Measurements from ENCODE around the gene WBP2. TPM values are rescaled to one million over a fixed set of nuclear protein-coding genes. Genes with fewer than 3 reads are reported as not detected.

Gene WBP2
- total RNA-seq, 2 experiments from 2014 or later: 29.9 to 117 TPM

DNA sequence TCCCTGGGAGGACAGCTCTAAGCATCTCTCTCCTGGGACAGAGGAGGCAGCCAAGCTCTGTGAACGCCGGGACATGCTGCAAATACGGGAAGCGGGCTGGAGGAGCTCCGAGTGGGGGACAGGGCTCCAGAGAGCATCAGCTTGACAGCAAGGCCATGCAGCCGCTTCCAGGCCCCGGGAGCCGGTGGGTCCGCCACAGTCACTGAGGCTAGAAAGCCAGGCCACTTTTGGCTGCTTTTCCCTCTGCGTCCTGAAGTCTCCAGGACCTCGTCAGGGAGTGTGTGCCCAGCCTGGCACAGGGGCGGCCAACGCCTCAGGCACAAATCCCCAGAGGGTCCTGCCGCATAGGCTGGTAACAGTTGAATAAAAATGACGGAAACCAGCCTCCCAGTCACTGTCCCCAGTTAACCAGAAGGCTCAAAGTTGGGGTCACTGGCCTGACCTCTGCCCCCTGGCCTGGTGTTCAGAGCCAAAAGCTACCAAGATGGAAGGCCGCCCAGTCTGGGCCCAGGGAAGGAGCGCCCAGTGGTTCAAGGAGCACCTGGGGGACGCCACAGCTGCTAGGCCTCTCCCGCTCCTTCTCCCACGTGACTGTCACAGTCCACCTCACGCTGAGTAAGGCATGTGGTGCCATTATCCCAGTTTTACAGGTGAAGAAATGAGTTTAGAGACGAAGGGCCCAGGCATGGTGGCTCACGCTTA is 44.8 kb upstream of the WBP2 start:
- H3K4me3 ChIP-seq (ENCODE audit: low read depth, low read length, poor library complexity, severe bottlenecking): no peak overlapping the region
- H4K20me1 ChIP-seq (ENCODE audit: insufficient read depth, low read length): no peaks in the 10 kb centered on the region
- BruUV-seq (replicated peaks): no TSS peak
- no peak overlapping the region for H2AFZ ChIP-seq (ENCODE audit: low read length)
- intact Hi-C loops (cut with micrococcal nuclease; ENCODE audit: unreplicated experiment): loop anchor here (10.0 kb wide), 2 partner anchors 205 to 365 kb away; partner anchors contain the start of genes EXOC7 and UBALD2
- no peaks in the 10 kb centered on the region for H3K9me3 ChIP-seq (ENCODE audit: low read length)
- H3K4me2 ChIP-seq (ENCODE audit: low read length): no peak overlapping the region
- peaks cover 30% of the 10 kb centered on the region for H3K4me1 ChIP-seq (ENCODE audit: insufficient read depth, low read length, poor library complexity, severe bottlenecking)
- no peak overlapping the region for H3K27ac ChIP-seq (ENCODE audit: low read depth, low read length, poor library complexity, severe bottlenecking)
- no peak for DNase-seq (ENCODE audit: low spot score)
- peaks cover 26% of the 10 kb centered on the region for H3K79me2 ChIP-seq (ENCODE audit: insufficient read depth, low read depth, low read length)
- ChIA-PET POLR2A (no interaction called here), CTCF (ENCODE audit: unreplicated experiment) (no interaction called here)
- TF ChIP-seq, protein P1, sequence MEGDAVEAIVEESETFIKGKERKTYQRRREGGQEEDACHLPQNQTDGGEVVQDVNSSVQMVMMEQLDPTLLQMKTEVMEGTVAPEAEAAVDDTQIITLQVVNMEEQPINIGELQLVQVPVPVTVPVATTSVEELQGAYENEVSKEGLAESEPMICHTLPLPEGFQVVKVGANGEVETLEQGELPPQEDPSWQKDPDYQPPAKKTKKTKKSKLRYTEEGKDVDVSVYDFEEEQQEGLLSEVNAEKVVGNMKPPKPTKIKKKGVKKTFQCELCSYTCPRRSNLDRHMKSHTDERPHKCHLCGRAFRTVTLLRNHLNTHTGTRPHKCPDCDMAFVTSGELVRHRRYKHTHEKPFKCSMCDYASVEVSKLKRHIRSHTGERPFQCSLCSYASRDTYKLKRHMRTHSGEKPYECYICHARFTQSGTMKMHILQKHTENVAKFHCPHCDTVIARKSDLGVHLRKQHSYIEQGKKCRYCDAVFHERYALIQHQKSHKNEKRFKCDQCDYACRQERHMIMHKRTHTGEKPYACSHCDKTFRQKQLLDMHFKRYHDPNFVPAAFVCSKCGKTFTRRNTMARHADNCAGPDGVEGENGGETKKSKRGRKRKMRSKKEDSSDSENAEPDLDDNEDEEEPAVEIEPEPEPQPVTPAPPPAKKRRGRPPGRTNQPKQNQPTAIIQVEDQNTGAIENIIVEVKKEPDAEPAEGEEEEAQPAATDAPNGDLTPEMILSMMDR (conservative IDR thresholded peaks at IDR 0.05; ENCODE audit: low read length): no peak
- TF ChIP-seq EZH2phosphoT487 (IDR thresholded peaks at IDR 0.05; ENCODE audit: borderline replicate concordance, low read depth, low read length): no peak
- H3K9me2 ChIP-seq (ENCODE audit: insufficient read depth, low read length): no peaks in the 10 kb centered on the region
- H3K36me3 ChIP-seq (ENCODE audit: insufficient read depth, low read length): peaks cover 62% of the 10 kb centered on the region

DNA sequence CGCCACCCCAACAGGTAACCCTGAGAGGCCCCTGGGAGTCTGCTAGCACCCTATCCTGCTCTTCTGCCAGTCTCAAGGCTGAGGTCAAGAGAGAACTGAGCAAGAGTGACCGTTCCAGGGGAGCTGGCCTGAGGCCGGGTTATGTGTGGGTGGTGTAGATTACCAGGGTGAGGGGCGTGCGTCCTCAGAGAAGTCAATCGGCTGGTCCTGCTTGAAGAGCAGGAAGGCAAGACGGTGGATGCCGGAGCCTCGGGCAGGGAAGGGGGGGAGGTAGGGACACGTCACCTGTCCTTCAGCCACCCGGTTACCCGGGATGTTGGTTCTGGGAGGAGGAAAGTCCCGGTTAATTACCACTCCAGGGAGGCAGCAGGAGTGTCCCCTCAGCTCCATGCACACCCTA is 44.2 kb upstream of the WBP2 start:
- H3K36me3 ChIP-seq (ENCODE audit: insufficient read depth, low read length): peaks cover 62% of the 10 kb centered on the region
- no peak overlapping the region for H3K4me2 ChIP-seq (ENCODE audit: low read length)
- no peaks in the 10 kb centered on the region for H4K20me1 ChIP-seq (ENCODE audit: insufficient read depth, low read length)
- H3K9me2 ChIP-seq (ENCODE audit: insufficient read depth, low read length): no peaks in the 10 kb centered on the region
- H3K9me3 ChIP-seq (ENCODE audit: low read length): no peaks in the 10 kb centered on the region
- ChIA-PET CTCF (ENCODE audit: unreplicated experiment) (no interaction called here), POLR2A (interaction anchor here (1.1 kb wide), 1 partner anchor 51 kb away, joined by 3 read pairs; no protein-coding TSS in a partner anchor)
- H2AFZ ChIP-seq (ENCODE audit: low read length): no peak overlapping the region
- DNase-seq (ENCODE audit: low spot score): no peak
- no peak overlapping the region for H3K4me3 ChIP-seq (ENCODE audit: low read depth, low read length, poor library complexity, severe bottlenecking)
- intact Hi-C loops (cut with micrococcal nuclease; ENCODE audit: unreplicated experiment): no loop called here
- no peak overlapping the region for H3K27ac ChIP-seq (ENCODE audit: low read depth, low read length, poor library complexity, severe bottlenecking)
- H3K4me1 ChIP-seq (ENCODE audit: insufficient read depth, low read length, poor library complexity, severe bottlenecking): peaks cover 35% of the 10 kb centered on the region
- H3K79me2 ChIP-seq (ENCODE audit: insufficient read depth, low read depth, low read length): peaks cover 31% of the 10 kb centered on the region
- TF ChIP-seq, protein P1 (conservative IDR thresholded peaks at IDR 0.05; ENCODE audit: low read length): no peak
- TF ChIP-seq EZH2phosphoT487 (IDR thresholded peaks at IDR 0.05; ENCODE audit: borderline replicate concordance, low read depth, low read length): no peak
- BruUV-seq (replicated peaks): no TSS peak

GRCh38 chr17:75898791-75899190 is 43.7 kb upstream of the WBP2 start:
- H3K4me3 ChIP-seq (ENCODE audit: low read depth, low read length, poor library complexity, severe bottlenecking): no peak overlapping the region
- TF ChIP-seq EZH2phosphoT487 (IDR thresholded peaks at IDR 0.05; ENCODE audit: borderline replicate concordance, low read depth, low read length): no peak
- TF ChIP-seq, protein P1 (conservative IDR thresholded peaks at IDR 0.05; ENCODE audit: low read length): no peak
- H3K9me3 ChIP-seq (ENCODE audit: low read length): no peaks in the 10 kb centered on the region
- H2AFZ ChIP-seq (ENCODE audit: low read length): no peak overlapping the region
- no peak for DNase-seq (ENCODE audit: low spot score)
- H3K79me2 ChIP-seq (ENCODE audit: insufficient read depth, low read depth, low read length): peaks cover 29% of the 10 kb centered on the region
- H3K27ac ChIP-seq (ENCODE audit: low read depth, low read length, poor library complexity, severe bottlenecking): no peak overlapping the region
- peaks cover 33% of the 10 kb centered on the region for H3K4me1 ChIP-seq (ENCODE audit: insufficient read depth, low read length, poor library complexity, severe bottlenecking)
- no peak overlapping the region for H3K4me2 ChIP-seq (ENCODE audit: low read length)
- H3K9me2 ChIP-seq (ENCODE audit: insufficient read depth, low read length): no peaks in the 10 kb centered on the region
- intact Hi-C loops (cut with micrococcal nuclease; ENCODE audit: unreplicated experiment): no loop called here
- BruUV-seq (replicated peaks): TSS peak; percentile 35
- POLR2A ChIA-PET: interaction anchor here (1.1 to 1.3 kb wide), 2 partner anchors 10 to 52 kb away, joined by 3 read pairs; no protein-coding TSS in a partner anchor
- CTCF ChIA-PET (ENCODE audit: unreplicated experiment): no interaction called here
- H3K36me3 ChIP-seq (ENCODE audit: insufficient read depth, low read length): peaks cover 62% of the 10 kb centered on the region
- no peaks in the 10 kb centered on the region for H4K20me1 ChIP-seq (ENCODE audit: insufficient read depth, low read length)

All from OCI-LY7 (cell line).